Liver (tissue), 3 donors: ENCODE results near the gene ERBB4.

Experiments
- CTCF ChIP-seq: fragments of 150-350 bp; IDR thresholded peaks from 2 replicates; pipeline ENCODE4 v1.5.1; 2017; ENCODE audit warnings: improper control_type of control experiment, low read depth, low read length; ENCODE audit not compliant: missing input control
- GABPA ChIP-seq, 2 donors: IDR thresholded peaks in 1 of 2; conservative IDR thresholded peaks in 1 of 2; 2 replicates each; pipeline ENCODE4 v1.6.1; 2016; ENCODE audit warnings: antibody characterized with exemption in 2 of 2, mild to moderate bottlenecking in 1 of 2, moderate library complexity in 1 of 2
- JUND ChIP-seq, 2 donors: IDR thresholded peaks; 2 replicates each; pipeline ENCODE4 v1.6.1; 2016; ENCODE audit warnings: antibody characterized with exemption in 2 of 2
- MAX ChIP-seq: IDR thresholded peaks from 2 replicates; pipeline ENCODE4 v1.6.1; 2016; ENCODE audit warnings: antibody characterized with exemption
- SP1 ChIP-seq: IDR thresholded peaks from 2 replicates; pipeline ENCODE4 v1.6.1; 2018; ENCODE audit warnings: antibody characterized with exemption, mild to moderate bottlenecking
- YY1 ChIP-seq: IDR thresholded peaks from 2 replicates; pipeline ENCODE4 v1.6.1; 2016; ENCODE audit warnings: antibody characterized with exemption, mild to moderate bottlenecking
- ZBTB33 ChIP-seq: IDR thresholded peaks from 2 replicates; pipeline ENCODE4 v1.6.1; 2016; ENCODE audit warnings: antibody characterized with exemption
- donor health status: healthy.
- donor health status: healthy.

DNA sequence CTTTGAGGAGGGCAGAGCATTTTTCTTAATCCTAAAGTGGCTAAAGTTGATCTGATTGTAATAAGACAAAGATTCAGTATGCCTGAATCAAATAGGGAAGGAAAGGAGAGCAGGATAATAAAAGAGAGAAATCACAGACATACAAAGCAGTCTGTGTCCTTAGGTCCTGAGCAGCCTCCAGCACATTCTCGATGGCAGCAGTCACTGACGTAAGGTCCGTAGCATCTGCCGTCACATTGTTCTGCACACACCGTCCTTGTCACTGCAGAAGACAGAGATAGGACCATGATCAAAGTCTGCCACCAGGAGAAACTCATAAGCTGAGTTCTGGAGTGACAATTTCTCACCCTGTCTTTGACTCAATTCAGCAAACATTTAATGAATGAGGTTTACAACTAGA lies 813.7 kb downstream of the ERBB4 start:
- no peak for TF ChIP-seq CTCF
- TF ChIP-seq JUND (IDR thresholded peaks at IDR 0.05): no peak
- no peak for TF ChIP-seq YY1
- TF ChIP-seq GABPA (IDR thresholded peaks at IDR 0.05 in 1 of 2, conservative IDR thresholded peaks at IDR 0.05 in 1 of 2): no peak
- no peak for TF ChIP-seq MAX
- no peak for TF ChIP-seq SP1
- no peak for TF ChIP-seq ZBTB33
